HCT116 (cell line): ENCODE results near the gene TOMM40.

Experiments used
- CTCF ChIP-seq, 3 experiments: fragments of 200-600 bp in 1 of 3; sonication (generic) in 1 of 3; IDR thresholded peaks in 2 of 3; conservative IDR thresholded peaks in 1 of 3; 2 replicates each; pipeline ENCODE4 v1.5.1; 2012 to 2017; ENCODE audit warnings: low read depth in 2 of 3, low read length in 2 of 3, antibody characterized with exemption in 1 of 3, borderline replicate concordance in 1 of 3, control low read depth in 1 of 3, mild to moderate bottlenecking in 1 of 3, mixed read lengths in 1 of 3, mixed run types in 1 of 3, moderate library complexity in 1 of 3; ENCODE audit not compliant: insufficient read depth in 1 of 3
- EZH2 ChIP-seq: fragments of 200-600 bp; sonication (generic); IDR thresholded peaks from 2 replicates; pipeline ENCODE4 v1.6.1; 2017; ENCODE audit warnings: antibody characterized with exemption, mixed run types
- EZH2phosphoT487 ChIP-seq: fragments of 200-600 bp; IDR thresholded peaks from 2 replicates; pipeline ENCODE4 v1.6.1; 2018; ENCODE audit warnings: antibody characterized with exemption, borderline replicate concordance
- POLR2A ChIP-seq: IDR thresholded peaks from 2 replicates; pipeline ENCODE4 v1.7.0; 2011; ENCODE audit warnings: borderline replicate concordance; ENCODE audit not compliant: insufficient read depth, insufficient read length; ENCODE audit errors: extremely low read depth
- POLR2AphosphoS5 ChIP-seq: IDR thresholded peaks from 2 replicates; pipeline ENCODE4 v1.6.1; 2011; ENCODE audit warnings: mild to moderate bottlenecking, low read depth, low read length, moderate library complexity
- RAD21 ChIP-seq: IDR thresholded peaks from 2 replicates; pipeline ENCODE4 v1.6.1; 2012; ENCODE audit warnings: low read depth, mild to moderate bottlenecking
- SIN3A ChIP-seq: IDR thresholded peaks from 2 replicates; pipeline ENCODE4 v1.6.1; 2012; ENCODE audit warnings: low read depth
- SP1 ChIP-seq: IDR thresholded peaks from 2 replicates; pipeline ENCODE4 v1.6.1; 2012; ENCODE audit warnings: low read depth
- TCF7L2 ChIP-seq: IDR thresholded peaks from 2 replicates; pipeline ENCODE4 v1.7.0; 2011; ENCODE audit warnings: borderline replicate concordance, inconsistent platforms; ENCODE audit not compliant: insufficient read depth, insufficient read length; ENCODE audit errors: extremely low read depth
- YY1 ChIP-seq: IDR thresholded peaks from 2 replicates; pipeline ENCODE4 v1.6.1; 2011; ENCODE audit warnings: low read length, low read depth, moderate library complexity, mild to moderate bottlenecking; ENCODE audit not compliant: insufficient replicate concordance; ENCODE audit errors: extremely low read depth
- ZFX ChIP-seq: fragments of 450-650 bp; IDR thresholded peaks from 2 replicates; pipeline ENCODE4 v1.6.1; 2017

GRCh38 chr19:44903216-44903601, 12.2 kb downstream of the TOMM40 start:
- TF ChIP-seq ZFX: no peak
- no peak for TF ChIP-seq EZH2
- no peak for TF ChIP-seq SIN3A
- no peak for TF ChIP-seq EZH2phosphoT487
- TF ChIP-seq YY1: no peak
- no peak for TF ChIP-seq POLR2A
- TF ChIP-seq POLR2AphosphoS5: no peak
- TF ChIP-seq CTCF (IDR thresholded peaks at IDR 0.05 in 2 of 3, conservative IDR thresholded peaks at IDR 0.05 in 1 of 3; ENCODE audit: borderline replicate concordance in 1 of 3, insufficient read depth in 1 of 3, low read depth in 2 of 3, low read length in 2 of 3): no peak
- no peak for TF ChIP-seq SP1
- no peak for TF ChIP-seq RAD21
- TF ChIP-seq TCF7L2: no peak
